Brain pericyte (primary cell): Measurements from ENCODE around the gene MCCD1.

Source experiments
- DNase-seq: peaks from one replicate; pipeline ENCODE4 v3.0.0-alpha.2; 2012; ENCODE audit warnings: low read depth, low spot score

Gene MCCD1

DNA sequence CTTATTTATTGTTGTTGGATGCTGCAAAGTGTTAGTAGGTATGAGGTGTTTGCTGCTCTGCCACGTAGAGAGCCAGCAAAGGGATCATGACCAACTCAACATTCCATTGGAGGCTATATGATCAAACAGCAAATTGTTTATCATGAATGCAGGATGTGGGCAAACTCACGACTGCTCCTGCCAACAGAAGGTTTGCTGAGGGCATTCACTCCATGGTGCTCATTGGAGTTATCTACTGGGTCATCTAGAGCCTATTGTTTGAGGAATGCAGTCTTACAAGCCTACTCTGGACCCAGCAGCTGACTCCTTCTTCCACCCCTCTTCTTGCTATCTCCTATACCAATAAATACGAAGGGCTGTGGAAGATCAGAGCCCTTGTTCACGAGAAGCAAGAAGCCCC, 18.8 kb upstream of the MCCD1 start:
- no peak for DNase-seq

DNA sequence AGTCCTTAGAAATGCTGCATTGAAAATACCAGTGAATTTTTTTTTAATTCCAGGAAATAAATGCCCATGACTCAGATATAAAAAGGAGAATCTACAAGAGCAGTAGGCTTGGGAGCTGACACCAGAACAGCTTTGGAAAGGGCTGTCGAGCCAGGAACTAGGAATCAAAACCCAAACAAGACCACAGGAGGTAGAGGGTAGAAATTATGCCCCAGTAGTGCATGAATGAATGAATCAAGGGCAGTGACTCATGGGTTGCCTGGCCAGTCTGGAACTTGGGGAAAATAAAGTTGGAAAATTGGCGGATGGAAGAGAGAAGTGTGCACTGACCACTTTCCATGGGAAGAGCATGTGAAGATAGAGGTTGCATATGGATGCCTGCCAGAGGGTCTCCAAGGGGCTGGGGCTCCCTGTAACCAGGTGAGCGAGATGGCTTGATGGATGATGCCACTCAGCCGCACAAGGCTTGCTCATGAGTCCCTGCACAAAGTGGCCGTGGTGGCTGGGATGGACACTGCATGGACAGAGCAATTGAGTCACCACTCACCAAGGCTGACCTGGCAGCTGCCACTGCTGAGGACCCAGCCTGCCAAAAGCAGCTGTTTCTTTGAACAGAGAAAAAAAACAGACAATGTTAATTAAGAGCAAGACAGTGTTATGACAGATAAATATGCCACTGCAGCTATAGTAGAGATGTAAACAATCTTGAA, 15.2 kb upstream of the MCCD1 start:
- DNase-seq, result no peak

DNA sequence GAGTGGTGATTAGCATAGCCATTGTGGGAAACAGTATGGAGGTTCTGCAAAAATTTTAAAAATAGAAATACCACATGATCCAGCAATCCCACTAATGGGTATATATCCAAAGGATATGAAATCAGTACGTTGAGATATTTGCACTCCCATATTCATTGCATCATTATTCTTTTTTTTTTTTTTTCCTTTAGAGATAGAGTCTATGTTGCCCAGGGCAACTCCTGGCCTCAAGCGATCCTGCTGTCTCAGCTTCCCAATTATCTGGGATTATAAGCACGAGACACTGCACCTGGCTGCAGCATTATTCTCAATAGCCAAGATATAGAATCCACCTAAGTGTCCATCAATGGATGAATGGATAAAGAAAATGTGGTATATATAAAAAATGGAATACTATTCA, 6.9 kb upstream of the MCCD1 start:
- no peak for DNase-seq

DNA sequence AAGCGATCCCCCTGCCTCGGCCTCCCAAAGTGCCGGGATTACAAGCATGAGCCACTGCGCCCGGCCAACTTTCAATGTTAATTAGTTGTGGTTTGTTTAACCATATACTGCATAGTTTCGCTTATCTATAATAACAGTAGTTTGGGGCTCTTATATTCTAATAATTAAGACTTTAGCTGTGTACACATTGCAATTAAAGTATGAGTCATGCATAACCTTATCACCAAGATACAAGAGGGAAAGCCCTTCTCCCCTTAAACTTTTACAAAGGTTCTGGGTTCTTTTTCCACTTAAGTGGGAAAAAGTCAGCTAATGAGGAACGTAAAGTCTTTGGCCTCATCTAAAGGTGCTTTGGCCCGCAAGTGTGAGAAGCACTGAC, 3.2 kb upstream of the MCCD1 start:
- DNase-seq, result no peak

DNA sequence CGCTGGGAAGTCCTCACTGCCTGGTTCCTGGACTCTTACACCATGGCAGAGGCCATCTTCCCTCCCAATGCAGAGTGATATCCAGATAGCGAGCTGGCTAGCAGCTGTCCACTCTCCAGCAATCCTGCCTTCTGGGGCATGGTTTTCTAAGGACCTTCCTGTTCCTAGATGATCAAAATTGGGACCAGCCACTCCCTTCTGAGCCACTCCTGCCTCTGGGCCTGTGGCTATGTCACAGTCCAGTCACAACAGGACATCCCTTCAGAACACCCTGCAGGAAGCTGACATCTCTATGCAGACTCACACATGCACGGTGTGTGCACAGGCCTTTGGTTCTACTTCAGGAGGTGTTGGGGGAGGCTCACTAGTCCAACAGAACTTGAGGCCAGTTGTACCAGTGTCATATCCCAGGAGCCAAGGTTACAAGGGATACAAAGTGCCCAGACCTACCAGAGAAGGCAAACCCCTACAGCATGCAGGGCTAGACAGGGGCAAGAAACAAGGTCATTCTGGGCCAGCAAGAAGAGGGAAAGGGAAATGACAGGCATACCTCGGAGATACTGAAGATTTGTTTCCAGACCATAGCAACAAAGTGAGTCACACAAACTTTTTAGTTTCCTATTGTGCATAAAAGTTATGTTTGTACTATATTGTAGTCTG, 2.7 kb upstream of the MCCD1 start:
- no peak for DNase-seq

DNA sequence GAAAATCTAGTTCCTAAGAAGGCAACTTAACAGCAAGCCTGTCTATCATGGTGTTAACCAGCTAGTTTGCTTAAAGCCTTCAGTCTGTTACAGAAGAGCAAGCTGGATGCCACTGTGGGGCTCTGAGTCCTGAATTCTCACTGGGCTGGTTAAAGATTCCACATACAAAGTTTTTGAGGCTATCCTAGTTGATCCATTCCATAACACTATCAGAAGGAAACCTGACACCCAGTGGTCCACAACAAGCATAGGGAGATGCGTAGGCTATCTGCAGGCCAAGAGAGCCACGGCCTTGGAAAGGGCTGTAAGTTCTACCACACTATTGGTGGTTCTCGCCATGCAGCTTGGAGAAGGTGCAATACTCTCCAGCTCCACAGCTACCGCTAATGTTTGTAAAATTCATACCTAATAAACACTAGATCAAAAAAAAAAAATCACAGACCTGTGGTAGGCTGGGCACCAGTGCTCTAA, 420 bp upstream of the MCCD1 start:
- no peak for DNase-seq

DNA sequence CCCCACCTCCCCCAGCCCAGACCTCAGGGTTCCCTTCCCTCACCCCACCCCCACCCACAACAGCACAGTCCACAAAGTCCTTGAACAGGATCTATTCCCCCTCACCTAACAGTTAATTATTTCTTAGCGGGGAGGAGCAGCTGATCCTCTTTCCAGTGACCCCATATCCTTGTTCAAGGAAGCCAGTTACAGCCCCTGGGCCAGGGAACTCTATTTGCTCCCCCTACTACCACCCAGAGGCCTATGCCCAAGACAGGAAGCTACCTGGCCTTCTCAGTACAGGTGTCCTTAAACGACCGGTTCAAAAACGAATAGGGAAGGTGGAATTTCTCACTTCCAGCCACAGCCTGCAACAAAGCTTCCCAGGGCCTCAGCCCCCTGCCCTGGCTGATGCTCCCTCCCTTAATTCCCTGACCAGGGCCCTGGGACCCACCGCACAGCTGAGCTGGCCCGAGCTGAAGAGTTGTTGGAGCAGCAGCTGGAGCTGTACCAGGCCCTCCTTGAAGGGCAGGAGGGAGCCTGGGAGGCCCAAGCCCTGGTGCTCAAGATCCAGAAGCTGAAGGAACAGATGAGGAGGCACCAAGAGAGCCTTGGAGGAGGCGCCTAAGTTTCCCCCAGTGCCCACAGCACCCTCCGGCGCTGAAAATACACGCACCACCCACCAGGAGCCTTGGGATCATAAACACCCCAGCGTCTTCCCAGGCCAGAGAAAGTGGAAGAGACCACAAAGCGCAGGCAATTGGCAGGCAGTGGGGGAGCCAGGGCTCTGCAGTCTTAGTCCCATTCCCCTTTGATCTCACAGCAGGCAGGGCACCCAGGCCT, 778 bp downstream of the MCCD1 start:
- DNase-seq, result no peak

DNA sequence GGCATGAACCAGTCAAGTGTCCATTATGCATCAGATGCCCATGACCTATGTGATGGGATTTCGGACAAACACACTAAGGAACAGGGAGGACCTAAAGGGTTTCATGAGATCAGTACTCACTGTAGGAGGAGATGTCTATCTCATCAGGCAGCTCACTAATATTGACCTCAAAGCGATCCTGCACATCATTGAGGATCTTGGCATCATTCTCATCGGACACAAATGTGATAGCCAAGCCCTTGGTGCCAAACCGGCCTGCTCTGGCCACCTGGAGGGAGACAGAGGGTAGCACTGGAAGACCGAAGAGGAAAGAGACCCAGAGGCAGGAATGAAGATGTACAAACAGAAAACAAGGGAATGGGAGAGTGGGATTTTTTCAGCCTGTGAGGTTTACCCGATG, 1.9 kb downstream of the MCCD1 start:
- DNase-seq, result no peak

DNA sequence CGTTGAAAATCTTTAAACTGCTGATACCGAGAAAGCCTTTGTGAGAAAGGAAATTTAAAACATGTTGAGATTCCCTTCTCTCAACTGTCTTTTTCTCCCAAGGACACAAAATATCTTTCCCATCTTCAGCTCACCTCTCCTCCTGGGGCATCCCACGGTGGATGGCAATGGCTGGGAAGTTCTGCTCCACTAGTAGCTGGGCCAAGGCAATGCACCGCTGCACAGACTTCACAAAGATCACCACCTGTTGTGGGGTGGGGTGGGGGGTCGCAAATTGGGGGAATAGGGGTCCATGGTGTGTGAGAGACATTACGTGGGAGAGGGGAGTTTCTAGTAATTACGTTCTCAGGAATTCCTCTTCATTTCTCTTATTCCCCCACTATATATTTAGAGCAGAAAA, 2.4 kb downstream of the MCCD1 start:
- no peak for DNase-seq

DNA sequence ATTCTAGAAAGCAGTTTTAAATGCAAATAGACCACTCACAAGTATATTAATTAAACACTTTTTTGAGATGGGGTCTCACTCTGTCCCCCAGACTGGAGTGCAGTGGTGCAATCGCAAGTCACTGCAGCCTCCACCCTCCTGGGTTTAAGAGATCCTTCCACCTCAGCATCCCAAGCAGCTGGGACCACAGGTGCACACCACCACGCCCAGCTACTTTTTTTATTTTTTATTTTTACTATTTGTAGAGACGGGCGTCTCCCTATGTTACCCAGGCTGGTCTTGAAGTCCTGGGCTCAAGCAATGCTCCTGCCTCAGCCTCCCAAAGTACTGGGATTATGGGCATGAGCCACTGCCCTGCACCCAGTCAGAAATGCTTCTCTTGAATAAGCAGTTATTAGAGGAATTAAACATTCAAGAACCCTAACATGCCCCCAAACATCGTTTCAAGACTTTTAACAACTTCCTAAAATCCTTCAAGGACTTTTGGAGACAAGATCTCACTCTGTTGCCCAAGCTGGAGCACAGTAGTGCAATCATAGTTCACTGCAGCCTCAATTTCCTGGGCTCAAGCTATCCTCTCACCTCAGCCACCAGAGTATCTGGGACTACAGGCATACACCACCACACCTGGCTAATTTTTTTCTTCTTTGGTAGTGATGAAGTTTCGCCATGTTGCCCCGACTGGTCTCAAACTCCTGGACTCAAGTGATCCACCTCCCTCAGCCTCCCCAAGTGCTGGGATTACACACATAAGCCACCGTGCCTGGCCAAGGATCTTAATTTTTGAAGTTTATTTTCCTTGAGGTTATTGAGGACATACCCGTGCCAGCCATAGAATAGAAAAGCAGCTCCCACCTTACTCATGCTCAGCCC, 3.2 kb downstream of the MCCD1 start:
- DNase-seq, result no peak

DNA sequence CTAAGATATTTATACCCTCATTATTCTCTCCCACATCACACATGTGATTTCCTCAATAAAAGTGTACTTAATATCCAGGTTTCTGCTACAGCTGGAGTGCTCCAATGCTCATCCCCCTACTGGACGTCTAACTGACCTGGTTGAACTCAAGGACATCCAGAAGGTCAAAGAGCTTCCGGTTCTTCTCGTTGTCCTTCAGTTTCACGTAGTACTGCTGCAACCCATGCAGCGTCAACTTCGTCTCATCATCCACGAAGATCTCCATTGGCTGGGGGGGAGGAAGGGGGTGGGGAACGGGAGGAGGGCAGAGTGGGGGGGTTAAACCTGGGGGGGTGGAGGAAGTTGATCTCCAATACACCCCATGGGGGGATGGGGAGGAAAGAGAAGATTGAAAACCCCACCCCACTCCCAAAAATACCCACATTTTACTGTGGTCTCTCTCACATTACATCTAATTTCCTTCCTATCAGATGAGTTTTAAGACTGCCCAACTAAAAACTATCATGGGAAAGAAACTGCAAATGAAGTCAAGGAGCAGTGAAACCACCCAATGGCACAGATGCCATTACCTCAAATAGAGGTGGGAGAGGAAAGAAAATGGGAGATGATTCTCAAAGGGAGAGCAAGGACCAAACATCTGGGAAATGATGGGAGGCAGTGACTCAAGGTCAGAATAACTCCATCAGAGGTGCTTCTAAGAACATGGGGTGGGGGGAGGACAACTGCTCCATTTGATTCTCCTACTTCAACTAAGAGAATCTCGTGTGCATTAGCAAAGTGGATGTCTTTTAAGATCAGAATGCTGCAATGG, 4.1 kb downstream of the MCCD1 start:
- no peak for DNase-seq

DNA sequence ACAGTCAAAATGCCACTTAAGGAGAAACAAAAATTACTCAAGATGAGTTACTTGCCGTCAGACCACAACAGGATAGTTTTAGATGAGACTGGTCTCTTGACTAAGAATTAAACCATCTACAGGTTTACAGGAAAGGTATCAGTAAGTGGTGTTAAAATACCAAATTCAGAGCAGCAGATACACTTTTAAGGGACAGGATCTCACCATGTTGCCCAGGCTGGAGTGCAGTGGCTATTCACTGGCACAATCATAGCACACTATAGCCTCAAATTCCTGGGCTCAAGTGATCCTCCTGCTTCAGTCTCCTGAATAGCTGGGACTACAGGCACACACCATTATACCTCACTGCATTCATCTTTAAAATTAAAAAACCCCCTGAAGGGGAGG, 4.7 kb downstream of the MCCD1 start:
- DNase-seq, result no peak

DNA sequence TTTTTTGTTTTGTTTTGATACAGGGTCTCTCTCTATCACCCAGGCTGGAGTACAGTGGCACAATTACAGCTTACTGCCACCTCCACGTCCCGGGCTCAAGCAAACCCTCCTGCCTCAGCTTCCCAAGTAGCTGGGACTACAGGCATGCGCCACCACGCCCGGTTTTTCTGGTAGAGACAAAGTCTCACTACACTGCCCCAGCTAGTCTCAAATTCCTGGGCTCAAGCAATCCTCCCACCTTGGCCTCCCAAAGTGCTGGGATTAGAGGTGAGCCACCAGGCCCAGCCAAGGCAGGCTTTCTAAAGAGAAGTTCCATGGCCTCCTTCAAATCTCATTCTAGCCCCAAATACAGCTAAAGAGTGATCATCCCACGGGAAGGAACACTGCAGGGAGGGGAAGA, 5.2 kb downstream of the MCCD1 start:
- DNase-seq, result no peak

DNA sequence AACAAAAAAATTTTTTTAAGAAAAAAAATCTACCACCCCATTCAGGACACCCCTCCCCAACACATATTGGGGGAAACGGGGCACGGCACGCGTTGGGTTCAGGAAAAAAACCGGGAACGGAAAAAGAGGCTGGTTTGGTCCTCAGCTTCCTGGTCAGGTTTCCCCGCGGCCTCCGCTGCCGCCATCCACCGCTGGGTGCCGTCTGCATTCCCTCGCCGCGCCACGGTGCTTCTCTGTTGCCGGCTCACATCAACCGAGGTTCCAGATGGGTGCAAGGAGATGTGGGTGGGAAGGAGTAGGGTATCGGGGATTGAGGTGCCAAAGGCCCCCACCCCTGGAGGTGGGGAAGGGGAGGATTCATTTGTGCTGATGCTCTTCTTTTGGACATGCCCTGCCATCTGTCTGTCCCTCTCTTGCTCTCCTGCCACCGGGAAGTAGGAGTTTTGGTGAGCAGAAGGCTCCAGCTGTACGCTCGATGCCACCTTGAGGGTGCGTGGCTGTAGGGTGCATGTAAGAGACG, 5.8 kb downstream of the MCCD1 start:
- DNase-seq, result no peak

DNA sequence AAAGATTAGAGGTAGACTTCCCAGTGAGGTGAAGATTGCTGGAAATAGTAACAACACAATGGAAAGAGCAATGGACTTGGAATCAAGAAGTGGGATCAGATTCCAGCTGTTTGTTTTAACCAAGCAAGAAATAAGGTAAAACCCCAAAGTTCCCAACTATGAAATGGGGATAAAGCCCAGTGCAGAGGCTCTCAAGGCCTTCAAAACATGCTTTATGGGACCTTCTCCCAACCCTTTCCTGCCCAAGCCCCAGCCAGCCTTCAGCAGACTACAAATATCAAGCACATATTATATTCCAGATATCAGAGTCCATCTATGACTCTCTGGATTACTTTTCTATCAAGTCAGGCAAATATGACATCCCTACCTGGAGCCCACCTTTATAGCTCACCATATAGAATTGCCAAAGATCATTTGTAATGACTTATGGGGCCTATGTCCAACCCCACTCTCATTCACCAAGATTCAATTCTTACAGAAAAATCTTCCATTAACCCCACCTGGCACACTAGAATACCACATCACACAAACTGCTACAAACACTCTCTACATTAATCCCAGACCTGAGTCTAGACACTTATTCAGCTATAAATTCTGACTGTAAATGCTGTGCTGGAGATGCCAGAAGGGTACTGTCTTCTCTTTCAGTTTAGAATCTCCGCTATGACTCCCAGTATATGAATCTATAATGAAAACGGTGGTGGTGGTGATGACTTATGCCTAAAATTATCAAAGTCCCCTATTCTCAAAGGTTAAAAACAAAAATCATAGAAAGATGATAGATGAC, 7.0 kb downstream of the MCCD1 start:
- DNase-seq, result no peak

DNA sequence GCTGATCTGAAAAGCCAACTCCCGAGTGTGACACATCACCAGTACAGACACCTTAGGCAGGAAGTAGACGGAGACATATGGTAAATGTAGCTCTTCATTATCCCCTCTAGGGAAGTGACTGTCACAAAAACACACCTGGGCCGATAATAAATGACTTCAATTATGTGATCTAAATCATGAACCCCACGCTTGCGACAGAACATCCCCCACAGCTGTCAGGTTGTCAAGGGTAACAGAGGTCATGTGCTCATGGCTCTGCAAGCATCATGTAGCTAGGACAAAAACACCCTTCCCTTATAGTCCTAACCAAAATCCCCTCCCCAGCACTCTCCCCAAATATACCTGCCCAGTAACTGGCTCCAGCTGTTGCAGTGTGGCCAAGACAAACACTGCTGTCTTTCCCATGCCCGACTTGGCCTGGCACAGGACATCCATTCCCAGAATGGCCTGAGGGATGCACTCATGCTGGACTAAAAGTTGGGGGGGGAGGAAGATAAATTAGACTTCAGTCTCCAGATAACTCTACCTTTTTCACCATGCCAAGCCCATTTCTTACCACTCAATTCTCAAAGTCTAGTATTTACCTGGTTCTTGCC, 10.1 kb downstream of the MCCD1 start:
- no peak for DNase-seq

DNA sequence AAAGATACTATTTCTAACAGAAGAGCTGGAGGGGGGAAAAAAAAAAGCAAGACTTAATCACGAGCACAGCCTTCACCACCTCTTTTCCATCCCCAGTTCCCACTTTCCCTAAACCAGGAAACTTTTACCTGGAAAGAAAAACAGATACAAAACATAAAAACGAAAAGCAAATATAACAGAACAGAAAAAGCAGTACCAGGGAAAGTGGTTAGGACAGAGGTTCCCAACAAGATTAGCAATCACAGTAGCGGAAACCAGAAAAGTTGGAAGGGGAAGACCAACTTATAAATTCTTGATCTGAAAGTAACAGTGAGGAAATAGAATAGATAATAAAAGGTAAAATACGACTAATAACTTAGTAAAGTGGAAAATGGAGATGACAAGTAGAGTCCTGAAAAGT, 11.9 kb downstream of the MCCD1 start:
- no peak for DNase-seq

DNA sequence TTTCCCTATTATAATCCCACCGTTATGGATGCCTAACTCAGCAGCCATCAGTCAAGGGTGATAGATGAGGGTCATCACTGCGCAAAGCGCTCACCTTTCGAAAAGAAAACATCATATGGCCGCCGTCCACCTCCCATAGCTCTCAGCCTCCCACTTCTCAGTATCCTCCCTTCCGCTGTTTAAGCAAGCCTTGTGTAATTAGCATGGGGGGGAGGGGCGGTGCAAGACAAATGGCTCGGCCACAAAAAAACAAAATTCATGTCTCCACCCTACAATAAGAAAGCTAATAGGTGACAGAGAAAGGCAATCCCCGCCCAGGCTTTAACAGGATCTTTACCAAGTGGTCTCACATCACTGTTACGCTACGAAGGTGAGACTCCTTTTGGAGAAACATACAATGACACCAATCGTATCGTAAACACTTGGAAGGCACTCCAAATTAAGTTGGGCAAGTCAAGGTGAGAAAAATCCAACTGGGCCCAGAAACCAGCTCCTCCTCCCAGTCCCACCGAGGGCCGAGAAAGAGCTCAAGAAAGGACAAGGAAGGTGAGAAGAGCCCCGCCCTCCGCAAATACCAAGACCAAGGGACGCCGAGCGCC, 12.4 kb downstream of the MCCD1 start:
- no peak for DNase-seq
